ENCODE data around the gene SCAMP2.
"Not testable (repeated sequence)": the region's sequence is repeated elsewhere in the genome, so short reads cannot be mapped to it uniquely, and the experiment has no call there.

Gene SCAMP2

DNA sequence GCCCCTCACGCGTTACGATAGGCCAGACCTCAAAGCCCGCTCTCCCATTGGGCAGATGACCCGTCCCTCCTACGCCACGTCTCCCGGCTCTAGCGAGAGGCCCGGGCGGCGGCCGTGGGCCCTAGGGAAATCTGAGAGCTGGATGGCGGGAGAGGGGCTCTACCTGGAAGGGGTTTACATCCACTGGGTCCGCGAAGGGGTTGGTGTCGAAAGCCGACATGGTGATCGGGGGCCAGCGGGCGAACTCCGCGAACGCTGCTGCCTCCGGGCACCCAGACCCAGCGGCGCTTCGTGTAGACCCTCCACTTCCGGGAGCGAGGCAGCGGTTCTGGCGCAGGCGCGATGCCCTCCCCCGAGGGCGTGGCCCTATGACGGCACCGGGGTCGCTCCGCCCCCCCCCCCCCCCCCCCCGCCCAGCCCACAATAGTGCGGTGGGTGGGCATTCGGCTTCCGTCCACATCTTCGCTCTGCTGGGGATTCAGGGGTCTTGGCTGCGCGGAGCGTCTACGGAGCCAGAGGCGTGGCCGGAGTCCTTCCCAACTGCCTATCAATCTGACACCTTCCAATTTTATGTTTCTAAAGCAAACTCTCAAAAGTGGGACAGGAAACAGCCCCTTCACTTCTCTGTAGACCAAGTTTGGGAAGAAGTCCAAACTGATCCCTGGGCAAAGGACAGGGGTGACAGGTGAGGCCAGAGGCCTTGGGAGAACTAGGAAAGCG, at the start of gene SCAMP2:
SCAMP2 (minus strand) TSS at position 330 of the 720 bp plus-strand sequence; CDS start at position 220, 110 bp downstream.
- peak; percentile 83 for DNase-seq (ENCODE audit: low read depth)

GRCh38 chr15:74920456-74920855, 47.3 kb upstream of the SCAMP2 start:
- DNase-seq (ENCODE audit: low read depth), result no peak

GRCh38 chr15:74917676-74918075, 44.5 kb upstream of the SCAMP2 start:
- DNase-seq (ENCODE audit: low read depth), result no peak

DNA sequence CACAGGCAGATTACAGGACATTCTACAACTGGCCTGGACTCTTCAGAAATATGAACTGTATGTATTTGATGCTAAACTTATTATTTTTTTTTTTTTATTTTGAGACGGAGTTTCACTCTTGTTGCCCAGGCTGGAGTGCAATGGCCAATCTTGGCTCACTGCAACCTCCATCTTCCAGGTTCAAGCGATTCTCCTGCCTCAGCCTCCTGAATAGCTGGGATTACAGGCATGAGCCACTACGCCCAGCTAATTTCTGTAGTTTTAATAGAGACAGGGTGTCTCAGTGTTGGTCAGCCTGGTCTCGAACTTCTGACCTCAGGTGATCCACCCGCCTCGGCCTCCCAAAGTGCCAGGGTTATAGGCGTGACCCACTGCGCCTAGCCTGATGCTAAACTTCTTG, 40.6 kb upstream of the SCAMP2 start:
- DNase-seq (ENCODE audit: low read depth), result not testable (repeated sequence)

GRCh38 chr15:74913041-74913440, 39.9 kb upstream of the SCAMP2 start:
- DNase-seq (ENCODE audit: low read depth), result no peak

DNA sequence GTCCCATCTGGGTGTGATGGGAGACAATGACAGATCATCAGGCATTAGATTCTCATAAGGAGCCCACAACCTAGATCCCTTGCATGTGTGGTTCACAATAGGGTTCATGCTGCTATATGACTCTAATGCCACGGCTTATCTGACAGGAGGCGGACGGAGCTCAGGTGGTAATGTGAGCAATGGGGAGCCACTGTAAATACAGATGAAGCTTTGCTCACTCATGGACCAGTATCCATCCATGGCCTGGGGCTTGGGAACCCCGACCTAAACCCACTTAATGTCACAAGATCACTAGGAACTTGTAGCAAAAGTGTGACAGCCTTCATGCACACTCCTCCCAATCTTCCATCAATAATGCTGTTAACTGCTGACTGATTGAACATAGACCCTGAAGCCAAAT, 35.5 kb upstream of the SCAMP2 start:
- DNase-seq (ENCODE audit: low read depth), result no peak

GRCh38 chr15:74907163-74907870, 34.2 kb upstream of the SCAMP2 start:
- no peak for DNase-seq (ENCODE audit: low read depth)

GRCh38 chr15:74906450-74907162, 33.4 kb upstream of the SCAMP2 start, which contains the start of gene FAM219B:
Gene FAM219B (minus strand): TSS chr15:74906851. CDS start chr15:74906800, 51 bp downstream.
- peak; percentile 67 for DNase-seq (ENCODE audit: low read depth)

GRCh38 chr15:74906067-74906449, 32.9 kb upstream of the SCAMP2 start:
- no peak for DNase-seq (ENCODE audit: low read depth)

GRCh38 chr15:74904190-74904805, 31.1 kb upstream of the SCAMP2 start:
- DNase-seq (ENCODE audit: low read depth), result no peak

DNA sequence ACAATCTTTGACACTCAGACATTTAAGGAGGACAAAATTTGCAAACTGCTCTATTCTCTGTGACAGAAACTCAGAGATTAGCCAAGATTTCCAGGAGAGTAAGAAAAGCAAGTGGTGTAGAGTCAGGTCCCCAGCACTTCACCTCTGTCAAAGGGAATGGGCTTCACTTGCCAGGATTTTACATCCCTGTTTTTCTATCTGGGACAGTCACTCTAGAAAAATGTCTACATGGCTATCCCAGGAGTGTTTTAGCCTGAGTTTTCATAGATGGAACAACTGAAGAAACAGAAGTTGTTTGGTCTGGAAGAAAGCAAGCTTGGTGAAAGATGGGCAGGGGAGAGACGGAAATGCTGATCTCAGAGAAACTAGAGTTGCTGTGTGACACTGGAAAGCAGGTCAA, 30.5 kb upstream of the SCAMP2 start:
- no peak for DNase-seq (ENCODE audit: low read depth)

DNA sequence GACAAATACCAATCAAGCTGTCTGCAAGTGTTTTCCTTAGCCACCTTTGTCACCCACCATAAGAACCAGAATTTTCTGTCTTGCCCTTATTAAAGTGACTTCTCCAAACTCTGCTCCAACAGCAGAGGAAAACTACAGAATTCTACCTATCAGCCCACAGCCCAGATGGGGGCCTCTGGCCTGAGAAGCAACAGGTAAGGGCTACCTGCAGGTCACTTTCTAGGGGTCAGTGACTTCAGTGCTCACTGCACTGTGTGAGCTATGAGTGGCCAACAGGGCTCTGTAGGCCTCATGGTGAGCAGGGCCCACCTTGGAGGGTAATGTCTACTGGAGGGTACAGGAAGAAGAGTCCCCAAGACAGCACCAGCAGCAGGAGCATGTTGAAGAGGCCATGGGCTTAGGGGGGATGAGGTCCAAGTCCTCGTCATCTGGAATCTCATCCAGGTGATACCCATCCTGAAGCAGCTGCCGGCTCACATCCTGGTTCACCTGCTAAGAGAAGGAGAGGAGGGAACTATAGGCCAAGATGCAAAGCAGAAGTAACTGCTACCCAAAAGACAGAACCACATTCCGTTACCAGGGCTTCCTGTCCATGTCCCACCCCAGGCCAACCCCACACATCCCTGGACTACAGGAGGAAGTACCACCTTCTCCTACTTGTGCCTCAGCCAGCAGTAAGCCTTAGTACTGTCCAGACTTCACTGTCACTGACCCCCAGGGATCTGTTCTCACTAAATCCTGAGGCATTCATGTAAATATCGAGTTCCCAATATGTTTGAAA, 29.3 kb upstream of the SCAMP2 start:
- no peak for DNase-seq (ENCODE audit: low read depth)

DNA sequence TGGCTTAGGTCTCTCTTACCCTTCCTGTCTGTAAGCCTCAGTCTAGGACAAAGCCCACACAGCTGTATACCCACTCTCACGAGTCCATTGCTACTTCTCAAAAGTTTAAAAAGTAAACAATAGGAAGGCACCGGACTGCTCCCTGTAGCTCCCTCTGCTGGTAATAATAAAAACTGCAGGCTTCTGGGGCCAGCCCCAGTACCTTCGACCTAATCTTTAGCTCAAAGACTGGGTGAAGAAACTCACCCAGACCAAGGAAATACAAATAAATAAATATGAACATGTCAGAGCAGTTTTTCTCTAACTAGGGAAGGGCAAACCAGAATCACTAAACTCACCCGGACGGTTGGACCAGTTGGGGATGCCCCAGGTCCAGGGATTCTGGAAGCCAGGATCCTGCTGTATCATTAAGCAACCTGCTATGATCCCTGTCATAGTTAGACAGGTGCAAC, 28.5 kb upstream of the SCAMP2 start:
- peak; percentile 19 for DNase-seq (ENCODE audit: low read depth)

DNA sequence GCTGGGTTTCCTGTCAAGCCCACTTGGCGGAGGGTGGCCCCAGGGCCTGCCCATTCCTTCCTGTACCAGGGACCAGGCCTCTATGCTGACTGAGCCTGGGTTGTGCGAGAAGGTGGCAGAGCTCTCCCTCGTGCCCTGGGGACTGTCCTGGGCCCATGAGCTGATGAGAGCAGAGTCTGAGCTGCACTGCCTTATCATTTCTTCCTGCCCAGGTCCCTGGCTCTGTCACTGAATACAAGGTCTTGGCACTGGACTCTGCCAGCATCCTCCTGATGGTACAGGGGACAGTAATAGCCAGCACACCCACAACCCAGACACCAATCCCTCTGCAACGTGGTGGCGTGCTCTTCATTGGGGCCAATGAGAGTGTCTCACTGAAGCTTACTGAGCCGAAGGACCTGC, 24.1 kb upstream of the SCAMP2 start:
- DNase-seq (ENCODE audit: low read depth), result no peak

DNA sequence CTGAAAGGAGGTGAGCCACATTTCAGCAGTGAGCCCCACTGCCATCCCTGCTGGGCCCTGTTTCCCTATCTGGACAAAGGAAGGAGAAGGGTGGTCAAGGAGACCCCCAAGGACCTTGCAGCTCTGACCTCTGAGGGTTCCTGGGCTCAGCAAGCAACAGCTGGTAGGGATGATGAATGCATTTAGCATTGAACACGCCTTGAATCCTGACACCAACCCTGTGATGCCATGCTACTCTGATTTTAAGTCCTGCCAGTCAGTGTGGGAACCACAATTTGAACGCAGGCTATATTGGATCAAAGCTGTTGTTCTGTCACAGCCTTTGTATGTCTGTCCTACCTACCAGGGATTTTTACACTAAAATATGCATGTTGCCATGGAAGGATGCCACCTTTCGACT, 23.2 kb upstream of the SCAMP2 start:
- no peak for DNase-seq (ENCODE audit: low read depth)

- no peak for DNase-seq (ENCODE audit: low read depth)
These were observed 22.7 kb upstream of the SCAMP2 start for GRCh38 chr15:74895830-74896229.

DNA sequence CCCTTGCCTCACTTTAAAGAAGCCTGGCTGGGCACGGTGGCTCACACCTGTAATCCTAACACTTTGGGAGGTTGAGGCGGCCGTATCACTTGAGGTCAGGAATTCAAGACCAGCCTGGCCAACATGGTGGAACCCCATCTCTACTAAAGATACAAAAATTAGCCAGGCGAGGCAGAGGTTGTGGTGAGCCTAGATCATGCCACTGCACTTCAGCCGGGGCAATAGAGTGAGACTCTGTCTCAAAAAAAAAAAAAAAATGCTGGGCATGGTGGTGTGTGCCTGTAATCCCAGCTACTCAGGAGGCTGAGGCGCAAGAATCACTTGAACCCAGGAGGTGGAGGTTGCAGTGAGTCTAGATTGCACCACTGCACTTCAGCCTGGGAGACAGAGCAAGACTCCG, 21.2 kb upstream of the SCAMP2 start:
- DNase-seq (ENCODE audit: low read depth), result not testable (repeated sequence)

DNA sequence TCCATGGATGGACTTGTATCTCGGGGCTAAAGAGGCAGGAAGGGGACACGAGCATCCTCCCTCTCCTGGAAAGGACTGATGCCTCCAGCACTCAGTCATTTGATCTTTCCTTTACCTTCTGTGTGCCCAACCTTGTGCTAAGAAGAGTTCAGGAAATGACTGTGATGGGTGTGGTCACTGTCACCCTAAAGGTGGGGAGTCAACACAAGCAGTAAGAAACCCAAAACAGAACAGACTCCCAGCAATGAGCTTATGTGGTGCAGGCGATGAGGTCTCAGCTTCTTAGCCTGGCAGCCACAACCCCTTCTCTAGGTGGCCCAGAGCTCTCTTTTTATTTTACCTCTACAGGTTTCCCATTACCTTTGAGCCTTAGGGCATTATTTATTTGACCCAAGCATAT, 20.5 kb upstream of the SCAMP2 start:
- no peak for DNase-seq (ENCODE audit: low read depth)

DNA sequence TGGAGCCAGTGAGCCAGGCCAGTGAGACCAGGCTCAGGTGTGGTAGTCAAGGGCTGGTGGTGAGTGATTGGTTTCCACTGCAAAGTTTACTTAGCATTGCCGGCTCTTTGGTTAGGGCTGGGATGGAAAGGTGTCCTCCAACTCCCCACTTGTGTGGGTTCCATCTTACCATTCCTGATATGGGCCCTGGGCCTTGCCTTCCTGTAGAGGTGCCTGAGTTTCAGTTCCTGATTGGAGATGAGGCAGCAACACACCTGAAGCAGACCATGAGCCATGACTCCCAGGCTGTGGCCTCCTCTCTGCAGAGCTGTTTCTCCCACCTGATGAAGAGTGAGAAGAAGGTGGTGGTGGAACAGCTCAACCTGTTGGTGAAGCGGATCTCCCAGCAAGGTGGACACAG, 19.8 kb upstream of the SCAMP2 start:
- DNase-seq (ENCODE audit: low read depth), result no peak

- DNase-seq (ENCODE audit: low read depth), result no peak
These were observed 19.1 kb upstream of the SCAMP2 start for GRCh38 chr15:74892313-74892712.

- DNase-seq (ENCODE audit: low read depth), result no peak
These were observed 18.3 kb upstream of the SCAMP2 start for GRCh38 chr15:74891469-74891868.

- no peak for DNase-seq (ENCODE audit: low read depth)
These were observed 17.4 kb upstream of the SCAMP2 start for GRCh38 chr15:74890665-74890960.
